MM.1S (cell line): ENCODE data around the gene PSMB2.

Experiments used
- DNase-seq: peaks from one replicate; pipeline ENCODE4 v3.0.0-alpha.2; 2015
- H2AFZ ChIP-seq: fragments of 300-600 bp; sonication (generic); 2 replicates; pipeline ENCODE4 v1.6.0; 2016; ENCODE audit warnings: antibody characterized with exemption, low read length
- H3F3A ChIP-seq: fragments of 300-600 bp; sonication (generic); 2 replicates; pipeline ENCODE4 v1.6.1; 2016; ENCODE audit warnings: mild to moderate bottlenecking, antibody characterized with exemption, low read length, moderate library complexity, mixed read lengths; ENCODE audit not compliant: insufficient read depth
- H3K27ac ChIP-seq: fragments of 300-600 bp; sonication (generic); 2 replicates; pipeline ENCODE4 v1.5.1; 2016; ENCODE audit warnings: mild to moderate bottlenecking, low read length
- H3K27me3 ChIP-seq: fragments of 300-600 bp; sonication (generic); replicated peaks from 2 replicates; pipeline ENCODE4 v1.6.0; 2016; ENCODE audit warnings: low read length; ENCODE audit not compliant: insufficient read depth
- H3K36me3 ChIP-seq: fragments of 300-600 bp; sonication (generic); replicated peaks from 2 replicates; pipeline ENCODE4 v1.6.1; 2016; ENCODE audit warnings: mild to moderate bottlenecking, low read length, mixed read lengths; ENCODE audit not compliant: insufficient read depth
- H3K4me1 ChIP-seq: fragments of 300-600 bp; sonication (generic); 2 replicates; pipeline ENCODE4 v1.6.1; 2016; ENCODE audit warnings: low read length, mixed read lengths
- H3K4me2 ChIP-seq: fragments of 300-600 bp; sonication (generic); 2 replicates; pipeline ENCODE4 v1.6.0; 2016; ENCODE audit warnings: low read depth, low read length
- H3K4me3 ChIP-seq: fragments of 300-600 bp; sonication (generic); 2 replicates; pipeline ENCODE4 v1.5.1; 2016; ENCODE audit warnings: low read length, mixed read lengths
- H3K79me2 ChIP-seq: fragments of 300-600 bp; sonication (generic); 2 replicates; pipeline ENCODE4 v1.6.1; 2016; ENCODE audit warnings: mixed run types, low read length, mixed read lengths
- H3K9ac ChIP-seq: fragments of 300-600 bp; sonication (generic); 2 replicates; pipeline ENCODE4 v1.6.1; 2016; ENCODE audit warnings: low read length, mixed read lengths
- H3K9me2 ChIP-seq: fragments of 300-600 bp; sonication (generic); replicated peaks from 2 replicates; pipeline ENCODE4 v1.6.1; 2016; ENCODE audit warnings: mild to moderate bottlenecking, low read length, mixed read lengths; ENCODE audit not compliant: insufficient read depth
- H3K9me3 ChIP-seq: fragments of 300-600 bp; sonication (generic); replicated peaks from 2 replicates; pipeline ENCODE4 v1.6.1; 2016; ENCODE audit warnings: mild to moderate bottlenecking, low read length, mixed read lengths; ENCODE audit not compliant: insufficient read depth
- H4K20me1 ChIP-seq: fragments of 300-600 bp; sonication (generic); 2 replicates; pipeline ENCODE4 v1.6.1; 2016; ENCODE audit warnings: mild to moderate bottlenecking, low read length, moderate library complexity, mixed read lengths; ENCODE audit not compliant: insufficient read depth
- EZH2 ChIP-seq: fragments of 300-600 bp; sonication (generic); optimal IDR thresholded peaks from 2 replicates; pipeline ENCODE3; 2017; ENCODE audit warnings: low read depth, mild to moderate bottlenecking, antibody characterized with exemption, low read length, mixed read lengths
- EZH2phosphoT487 ChIP-seq: fragments of 300-600 bp; sonication (generic); IDR thresholded peaks from 2 replicates; pipeline ENCODE4 v1.6.1; 2018; ENCODE audit warnings: antibody characterized with exemption, low read length
- TF ChIP-seq, protein P1 (sequence below): fragments of 300-600 bp; sonication (generic); IDR thresholded peaks from 2 replicates; pipeline ENCODE4 v1.5.1; 2016; ENCODE audit warnings: antibody characterized with exemption, low read length, mixed read lengths

PSMB2 gene

DNA sequence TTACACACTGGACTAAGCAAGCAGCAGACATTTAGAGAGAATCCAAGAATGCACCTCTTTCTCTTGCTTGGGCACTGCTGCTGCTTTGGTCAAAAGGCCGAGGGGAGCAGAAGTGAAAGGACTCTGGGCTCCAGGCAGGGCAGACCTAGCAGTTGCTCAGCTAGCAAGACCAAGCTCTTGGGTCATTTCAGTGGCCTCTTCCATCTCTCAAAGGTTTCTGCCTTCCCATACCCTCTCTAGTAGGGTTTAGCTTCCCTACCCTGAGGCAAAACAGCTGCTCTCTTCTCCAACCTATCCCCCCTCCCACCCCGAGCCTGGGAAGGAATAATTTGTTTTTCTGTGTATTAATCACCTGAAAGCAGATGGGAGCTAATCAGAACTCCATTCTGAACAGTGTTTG, 42.4 kb downstream of the PSMB2 start:
- Histone ChIP-seq H4K20me1 (no peaks in the 10 kb centered on the region), H3K9me3 (no peaks in the 10 kb centered on the region), H3K36me3 (peaks cover 9% of the 10 kb centered on the region; the same call in 1 of the 2 replicates), H2AFZ (no peak overlapping the region), H3K79me2 (peaks cover 9% of the 10 kb centered on the region; the same call in 1 of the 2 replicates), H3K9ac (no peak overlapping the region), H3K27me3 (no peaks in the 10 kb centered on the region), H3K4me2 (no peak overlapping the region), H3K9me2 (no peaks in the 10 kb centered on the region), H3K4me3 (no peak overlapping the region), H3K4me1 (no peaks in the 10 kb centered on the region), H3F3A (no peaks in the 10 kb centered on the region; the same call in 1 of the 2 replicates), H3K27ac (no peak overlapping the region)
- TF ChIP-seq EZH2: no peak
- no peak for TF ChIP-seq EZH2phosphoT487
- TF ChIP-seq, protein P1, sequence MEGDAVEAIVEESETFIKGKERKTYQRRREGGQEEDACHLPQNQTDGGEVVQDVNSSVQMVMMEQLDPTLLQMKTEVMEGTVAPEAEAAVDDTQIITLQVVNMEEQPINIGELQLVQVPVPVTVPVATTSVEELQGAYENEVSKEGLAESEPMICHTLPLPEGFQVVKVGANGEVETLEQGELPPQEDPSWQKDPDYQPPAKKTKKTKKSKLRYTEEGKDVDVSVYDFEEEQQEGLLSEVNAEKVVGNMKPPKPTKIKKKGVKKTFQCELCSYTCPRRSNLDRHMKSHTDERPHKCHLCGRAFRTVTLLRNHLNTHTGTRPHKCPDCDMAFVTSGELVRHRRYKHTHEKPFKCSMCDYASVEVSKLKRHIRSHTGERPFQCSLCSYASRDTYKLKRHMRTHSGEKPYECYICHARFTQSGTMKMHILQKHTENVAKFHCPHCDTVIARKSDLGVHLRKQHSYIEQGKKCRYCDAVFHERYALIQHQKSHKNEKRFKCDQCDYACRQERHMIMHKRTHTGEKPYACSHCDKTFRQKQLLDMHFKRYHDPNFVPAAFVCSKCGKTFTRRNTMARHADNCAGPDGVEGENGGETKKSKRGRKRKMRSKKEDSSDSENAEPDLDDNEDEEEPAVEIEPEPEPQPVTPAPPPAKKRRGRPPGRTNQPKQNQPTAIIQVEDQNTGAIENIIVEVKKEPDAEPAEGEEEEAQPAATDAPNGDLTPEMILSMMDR: no peak
- DNase-seq: no peak

DNA sequence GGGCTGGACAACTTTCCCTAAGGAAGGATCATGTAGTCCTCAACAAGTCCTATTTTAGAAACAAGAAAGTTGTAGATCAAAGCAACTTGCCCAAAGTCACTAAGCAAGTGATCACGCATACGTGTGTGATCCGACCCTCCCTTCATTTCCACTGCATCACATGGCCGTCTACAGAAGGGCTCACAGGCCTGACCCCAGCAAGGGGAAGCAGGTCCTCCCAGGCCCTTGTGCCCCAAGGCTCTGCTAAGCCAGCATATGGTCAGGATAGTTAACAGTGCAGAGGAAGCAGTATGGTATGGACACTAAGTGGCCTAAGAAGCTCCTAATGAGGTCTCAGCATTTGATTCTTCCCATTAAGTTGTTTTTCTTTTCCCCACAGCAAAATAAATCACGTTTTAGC, 43.5 kb downstream of the PSMB2 start:
- H3K79me2 ChIP-seq: peaks cover 2% of the 10 kb centered on the region; the same call in 1 of the 2 replicates
- TF ChIP-seq EZH2 (no peak), EZH2phosphoT487 (no peak)
- TF ChIP-seq, protein P1: no peak
- H3K36me3 ChIP-seq: peaks cover 5% of the 10 kb centered on the region; the same call in 1 of the 2 replicates
- no peaks in the 10 kb centered on the region for H3K27me3 ChIP-seq
- no peak overlapping the region for H2AFZ ChIP-seq
- no peaks in the 10 kb centered on the region for H3K4me1 ChIP-seq
- H3K4me3 ChIP-seq: no peak overlapping the region
- no peaks in the 10 kb centered on the region for H3K9me3 ChIP-seq
- H3K27ac ChIP-seq: no peak overlapping the region
- H4K20me1 ChIP-seq: no peaks in the 10 kb centered on the region
- no peak overlapping the region for H3K9ac ChIP-seq
- H3K9me2 ChIP-seq: no peaks in the 10 kb centered on the region
- no peak for DNase-seq
- H3F3A ChIP-seq: no peaks in the 10 kb centered on the region; the same call in 1 of the 2 replicates
- H3K4me2 ChIP-seq: no peak overlapping the region

DNA sequence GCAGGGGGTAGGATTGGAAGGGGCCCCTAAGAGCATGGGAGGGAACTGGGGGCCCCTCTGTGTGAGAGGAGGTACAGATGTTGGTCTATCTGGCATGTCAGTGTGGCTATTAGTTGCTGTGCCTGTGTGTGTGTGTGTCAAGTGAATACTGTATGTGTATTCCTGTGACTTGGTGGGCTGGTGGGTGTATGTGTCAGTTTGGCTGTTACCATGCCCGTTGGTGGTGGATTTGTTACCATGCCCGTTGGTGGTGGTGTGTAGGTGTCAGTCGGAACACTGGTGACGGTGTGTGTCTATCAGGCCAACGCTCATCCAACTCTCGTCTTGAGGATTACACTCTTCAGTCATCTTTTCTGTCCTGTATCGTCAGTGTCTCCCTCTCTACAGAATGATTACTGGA, 45.6 kb downstream of the PSMB2 start:
- Histone ChIP-seq H3K9ac (no peak overlapping the region), H3K4me3 (no peak overlapping the region), H2AFZ (no peak overlapping the region), H3K9me2 (no peaks in the 10 kb centered on the region), H3K27me3 (no peaks in the 10 kb centered on the region), H3K27ac (no peak overlapping the region), H3K79me2 (no peaks in the 10 kb centered on the region), H3F3A (no peaks in the 10 kb centered on the region; the same call in 1 of the 2 replicates), H4K20me1 (no peaks in the 10 kb centered on the region), H3K4me1 (no peaks in the 10 kb centered on the region), H3K36me3 (peaks cover 3% of the 10 kb centered on the region; the same call in 1 of the 2 replicates), H3K9me3 (no peaks in the 10 kb centered on the region), H3K4me2 (no peak overlapping the region)
- TF ChIP-seq EZH2phosphoT487 (no peak), EZH2 (no peak)
- TF ChIP-seq, protein P1: no peak
- DNase-seq: no peak
